ENCODE results near the gene GNLY.

DNA sequence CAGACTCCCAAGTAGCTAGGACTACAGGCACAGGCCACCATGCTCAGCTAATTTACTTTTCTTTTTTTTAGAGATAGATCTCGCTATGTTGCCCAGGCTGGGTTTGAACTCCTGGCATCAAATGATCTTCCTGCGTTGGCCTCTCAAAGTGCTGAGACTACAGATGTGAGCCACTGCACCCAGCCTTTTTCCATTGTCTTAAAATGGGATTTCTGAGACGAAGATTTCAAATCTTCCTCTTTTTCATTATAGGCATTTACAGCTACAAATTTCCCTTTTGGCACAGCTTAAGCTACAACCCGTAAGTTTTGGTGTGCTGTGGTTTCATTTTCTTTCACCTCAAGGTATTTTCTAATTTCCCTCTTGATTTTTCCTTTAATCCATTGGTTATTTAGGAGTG lies 8.6 kb downstream of the GNLY start:
- TF ChIP-seq POLR2A (IDR thresholded peaks at IDR 0.05), result no peak
- TF ChIP-seq EP300 (IDR thresholded peaks at IDR 0.05), result no peak
